Nephron (organoid): ENCODE data around the gene CHP2.

Experiments
- H3K27ac Mint-ChIP-seq, 3 experiments: 2 replicates each; pipeline ENCODE4 v1.8.0; 2020; ENCODE audit warnings: mixed read lengths in 3 of 3, mild to moderate bottlenecking in 2 of 3, moderate library complexity in 1 of 3
- H3K27me3 Mint-ChIP-seq: 2 replicates; pipeline ENCODE4 v1.8.0; 2021; ENCODE audit warnings: low read depth, mild to moderate bottlenecking, moderate library complexity, mixed read lengths
- H3K36me3 Mint-ChIP-seq: 2 replicates; pipeline ENCODE4 v1.8.0; 2020; ENCODE audit warnings: low read depth, mixed read lengths
- H3K4me1 Mint-ChIP-seq: 2 replicates; pipeline ENCODE4 v1.8.0; 2020; ENCODE audit warnings: mixed read lengths
- H3K4me3 Mint-ChIP-seq, 3 experiments: 2 replicates each; pipeline ENCODE4 v1.8.0; 2020; ENCODE audit warnings: mild to moderate bottlenecking in 3 of 3, mixed read lengths in 3 of 3, moderate library complexity in 2 of 3
- H3K9me3 Mint-ChIP-seq: 2 replicates; pipeline ENCODE4 v1.8.0; 2020; ENCODE audit warnings: mixed read lengths
- TF ChIP-seq, protein P1 (sequence below), 3 experiments: fragments of 200-600 bp; sonication (generic); IDR thresholded peaks; one replicate each; pipeline ENCODE4 v1.5.0; 2021; ENCODE audit warnings: antibody characterized with exemption in 3 of 3; ENCODE audit not compliant: unreplicated experiment in 3 of 3

The CHP2 gene

DNA sequence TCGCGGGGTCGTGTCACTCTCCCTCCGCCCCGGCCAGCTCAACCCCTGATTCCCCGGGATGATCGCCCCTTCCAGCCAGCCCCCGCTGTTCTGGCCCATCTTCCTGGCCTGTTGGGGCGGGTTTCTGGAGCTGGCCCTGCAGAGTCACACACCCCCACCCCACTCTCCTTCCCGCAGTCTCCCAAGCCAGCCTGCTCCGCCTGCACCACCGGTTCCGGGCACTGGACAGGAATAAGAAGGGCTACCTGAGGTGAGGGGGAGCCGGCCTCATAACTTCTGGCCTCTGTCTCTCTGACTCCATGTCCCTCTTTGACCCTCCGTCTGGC, 621 bp downstream of the CHP2 start:
- H3K9me3 Mint-ChIP-seq: peaks cover 12% of the 10 kb centered on the region
- no peaks in the 10 kb centered on the region for H3K36me3 Mint-ChIP-seq
- no peak overlapping the region for H3K27ac Mint-ChIP-seq
- peaks cover 64% of the 10 kb centered on the region for H3K27me3 Mint-ChIP-seq
- no peaks in the 10 kb centered on the region for H3K4me1 Mint-ChIP-seq
- TF ChIP-seq, protein P1, sequence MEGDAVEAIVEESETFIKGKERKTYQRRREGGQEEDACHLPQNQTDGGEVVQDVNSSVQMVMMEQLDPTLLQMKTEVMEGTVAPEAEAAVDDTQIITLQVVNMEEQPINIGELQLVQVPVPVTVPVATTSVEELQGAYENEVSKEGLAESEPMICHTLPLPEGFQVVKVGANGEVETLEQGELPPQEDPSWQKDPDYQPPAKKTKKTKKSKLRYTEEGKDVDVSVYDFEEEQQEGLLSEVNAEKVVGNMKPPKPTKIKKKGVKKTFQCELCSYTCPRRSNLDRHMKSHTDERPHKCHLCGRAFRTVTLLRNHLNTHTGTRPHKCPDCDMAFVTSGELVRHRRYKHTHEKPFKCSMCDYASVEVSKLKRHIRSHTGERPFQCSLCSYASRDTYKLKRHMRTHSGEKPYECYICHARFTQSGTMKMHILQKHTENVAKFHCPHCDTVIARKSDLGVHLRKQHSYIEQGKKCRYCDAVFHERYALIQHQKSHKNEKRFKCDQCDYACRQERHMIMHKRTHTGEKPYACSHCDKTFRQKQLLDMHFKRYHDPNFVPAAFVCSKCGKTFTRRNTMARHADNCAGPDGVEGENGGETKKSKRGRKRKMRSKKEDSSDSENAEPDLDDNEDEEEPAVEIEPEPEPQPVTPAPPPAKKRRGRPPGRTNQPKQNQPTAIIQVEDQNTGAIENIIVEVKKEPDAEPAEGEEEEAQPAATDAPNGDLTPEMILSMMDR (IDR thresholded peaks at IDR 0.05; ENCODE audit: unreplicated experiment in 3 of 3): no peak
- no peak overlapping the region for H3K4me3 Mint-ChIP-seq

DNA sequence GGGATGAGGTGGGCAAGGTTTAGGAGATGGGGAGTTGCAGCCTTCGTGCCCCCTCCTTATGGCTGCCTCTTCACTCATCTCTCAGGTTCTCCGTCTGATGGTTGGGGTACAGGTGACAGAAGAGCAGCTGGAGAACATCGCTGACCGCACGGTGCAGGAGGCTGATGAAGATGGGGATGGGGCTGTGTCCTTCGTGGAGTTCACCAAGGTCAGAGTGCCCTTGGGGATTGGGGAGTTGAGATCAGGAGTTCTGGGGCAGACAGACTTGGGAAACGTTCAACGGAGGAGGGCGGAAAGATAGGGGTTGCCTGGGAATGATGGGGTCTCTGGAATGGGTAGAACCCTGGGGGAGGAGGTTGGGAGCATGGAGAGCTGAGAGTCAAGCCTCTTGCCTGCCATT, 2.3 kb downstream of the CHP2 start:
- no peaks in the 10 kb centered on the region for H3K36me3 Mint-ChIP-seq
- H3K4me3 Mint-ChIP-seq: no peak overlapping the region
- H3K4me1 Mint-ChIP-seq: no peaks in the 10 kb centered on the region
- TF ChIP-seq, protein P1 (IDR thresholded peaks at IDR 0.05; ENCODE audit: unreplicated experiment in 3 of 3): no peak
- peaks cover 56% of the 10 kb centered on the region for H3K27me3 Mint-ChIP-seq
- no peak overlapping the region for H3K27ac Mint-ChIP-seq
- peaks cover 12% of the 10 kb centered on the region for H3K9me3 Mint-ChIP-seq

DNA sequence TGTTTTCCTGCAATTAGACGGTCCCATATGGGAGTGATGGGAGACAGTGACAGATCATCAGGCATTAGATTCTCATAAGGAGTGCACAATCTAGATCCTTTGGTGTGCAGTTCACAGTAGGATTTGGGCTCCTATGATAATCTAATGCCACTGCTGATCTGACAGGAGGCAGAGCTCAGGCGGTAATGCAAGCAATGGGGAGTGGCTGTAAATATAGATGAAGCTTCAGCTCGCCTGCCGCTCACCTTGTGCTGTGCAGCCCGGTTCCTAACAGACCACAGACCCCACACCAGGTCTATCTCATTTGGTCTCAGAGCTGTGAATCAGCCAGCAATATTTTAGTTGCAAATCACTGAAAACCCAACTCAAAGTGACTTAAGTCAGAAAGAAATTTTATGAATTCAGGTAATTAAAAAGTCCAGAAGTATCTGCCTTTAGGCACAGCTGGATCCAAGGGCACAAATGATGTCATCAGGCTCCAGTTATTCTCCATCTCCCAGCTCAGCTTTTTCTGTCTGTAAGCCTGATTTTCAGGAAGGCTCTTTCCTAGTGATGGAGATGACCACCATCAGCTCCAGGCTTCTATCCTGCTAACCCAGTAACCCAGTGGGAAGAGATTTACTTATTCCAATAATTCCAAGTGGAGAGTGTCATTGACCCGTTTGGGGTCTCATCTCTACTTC, 3.3 kb downstream of the CHP2 start:
- no peak overlapping the region for H3K4me3 Mint-ChIP-seq
- H3K9me3 Mint-ChIP-seq: peaks cover 12% of the 10 kb centered on the region
- TF ChIP-seq, protein P1 (IDR thresholded peaks at IDR 0.05; ENCODE audit: unreplicated experiment in 3 of 3): no peak
- no peak overlapping the region for H3K27ac Mint-ChIP-seq
- H3K4me1 Mint-ChIP-seq: no peaks in the 10 kb centered on the region
- no peaks in the 10 kb centered on the region for H3K36me3 Mint-ChIP-seq
- H3K27me3 Mint-ChIP-seq: peaks cover 56% of the 10 kb centered on the region

DNA sequence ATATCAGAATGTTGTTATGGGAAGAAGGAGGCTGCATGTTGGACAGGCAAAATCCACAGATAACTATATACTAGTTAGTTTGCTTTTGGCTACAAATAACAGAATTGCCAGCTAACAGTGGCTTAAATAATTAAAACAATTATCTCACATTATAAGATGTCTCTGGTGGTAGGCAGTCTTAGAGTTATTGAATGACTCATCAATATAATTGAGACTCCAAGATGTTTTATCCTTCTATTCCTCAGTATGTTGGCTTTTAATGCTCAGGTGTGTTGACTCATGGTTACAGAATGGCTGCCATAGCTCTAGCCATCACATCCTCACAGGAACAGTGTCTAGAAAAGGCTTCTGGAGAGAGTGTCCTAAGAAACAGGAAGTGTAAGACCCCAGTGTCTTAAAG, 11.1 kb downstream of the CHP2 start:
- no peak overlapping the region for H3K27ac Mint-ChIP-seq
- no peak overlapping the region for H3K4me3 Mint-ChIP-seq
- H3K36me3 Mint-ChIP-seq: no peaks in the 10 kb centered on the region
- TF ChIP-seq, protein P1 (IDR thresholded peaks at IDR 0.05; ENCODE audit: unreplicated experiment in 3 of 3): no peak
- H3K4me1 Mint-ChIP-seq: no peaks in the 10 kb centered on the region
- no peaks in the 10 kb centered on the region for H3K9me3 Mint-ChIP-seq
- peaks cover 8% of the 10 kb centered on the region for H3K27me3 Mint-ChIP-seq

DNA sequence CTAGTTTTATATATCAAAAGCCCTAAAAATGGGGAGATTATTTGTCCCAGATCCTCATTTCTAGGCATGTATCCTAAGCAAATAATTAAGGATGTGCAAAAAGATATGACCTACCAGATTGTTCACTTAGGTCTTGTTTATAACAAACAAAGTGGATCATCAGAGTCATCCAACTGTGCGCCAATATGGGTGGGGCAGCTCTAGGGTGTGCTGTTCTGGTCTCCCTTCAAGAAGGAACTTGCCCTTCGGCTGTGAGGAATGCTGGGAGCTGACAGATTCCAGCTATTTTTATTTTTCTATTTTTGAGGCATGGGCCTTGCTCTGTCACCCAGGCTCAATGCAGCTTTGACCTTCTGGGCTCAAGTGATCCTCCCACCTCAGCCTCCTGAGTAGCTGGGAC, 13.8 kb downstream of the CHP2 start:
- Mint-ChIP-seq H3K9me3 (no peaks in the 10 kb centered on the region), H3K4me3 (no peak overlapping the region), H3K36me3 (no peaks in the 10 kb centered on the region), H3K27ac (no peak overlapping the region), H3K4me1 (no peaks in the 10 kb centered on the region), H3K27me3 (peaks cover 8% of the 10 kb centered on the region)
- TF ChIP-seq, protein P1 (IDR thresholded peaks at IDR 0.05; ENCODE audit: unreplicated experiment in 3 of 3): no peak

DNA sequence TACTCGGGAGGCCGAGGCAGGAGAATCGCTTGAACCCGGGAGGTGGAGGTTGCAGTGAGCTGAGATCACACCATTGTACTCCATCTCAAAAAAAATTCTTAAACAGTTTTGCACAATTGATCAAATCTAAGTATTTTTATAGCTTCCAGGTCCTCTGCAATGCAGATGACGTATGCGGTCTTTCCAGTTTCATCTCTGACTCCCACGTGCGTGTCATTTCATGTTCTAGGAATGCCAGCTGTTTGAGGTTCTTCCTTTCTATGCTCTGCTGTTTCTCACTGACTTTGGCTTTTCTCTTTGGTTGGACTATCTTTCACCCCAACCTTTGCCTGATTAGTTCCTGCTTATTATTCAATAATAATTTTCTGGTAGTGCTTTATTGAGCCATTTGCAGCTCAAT, 16.2 kb downstream of the CHP2 start:
- no peak overlapping the region for H3K27ac Mint-ChIP-seq
- TF ChIP-seq, protein P1 (IDR thresholded peaks at IDR 0.05; ENCODE audit: unreplicated experiment in 3 of 3): no peak

More for the DNA sequence above, 16.2 kb downstream of the CHP2 start:
- Mint-ChIP-seq H3K4me3 (no peak overlapping the region), H3K4me1 (no peaks in the 10 kb centered on the region), H3K36me3 (no peaks in the 10 kb centered on the region), H3K9me3 (no peaks in the 10 kb centered on the region), H3K27me3 (peaks cover 9% of the 10 kb centered on the region)
